Inflammatory macrophage (primary cell): ENCODE data around the gene KDM4B.
A peak's percentile ranks its signal among the peaks of the same experiment; 100 is the strongest.

Source experiments
- DNase-seq, 2 donors: peaks; one replicate each; pipeline ENCODE4 v3.0.0-alpha.2; 2020 to 2022

The KDM4B gene

GRCh38 chr19:5141129-5141849 lies 172.4 kb downstream of the KDM4B start:
- peak in 1 of 2 donors; percentile 32 for DNase-seq

DNA sequence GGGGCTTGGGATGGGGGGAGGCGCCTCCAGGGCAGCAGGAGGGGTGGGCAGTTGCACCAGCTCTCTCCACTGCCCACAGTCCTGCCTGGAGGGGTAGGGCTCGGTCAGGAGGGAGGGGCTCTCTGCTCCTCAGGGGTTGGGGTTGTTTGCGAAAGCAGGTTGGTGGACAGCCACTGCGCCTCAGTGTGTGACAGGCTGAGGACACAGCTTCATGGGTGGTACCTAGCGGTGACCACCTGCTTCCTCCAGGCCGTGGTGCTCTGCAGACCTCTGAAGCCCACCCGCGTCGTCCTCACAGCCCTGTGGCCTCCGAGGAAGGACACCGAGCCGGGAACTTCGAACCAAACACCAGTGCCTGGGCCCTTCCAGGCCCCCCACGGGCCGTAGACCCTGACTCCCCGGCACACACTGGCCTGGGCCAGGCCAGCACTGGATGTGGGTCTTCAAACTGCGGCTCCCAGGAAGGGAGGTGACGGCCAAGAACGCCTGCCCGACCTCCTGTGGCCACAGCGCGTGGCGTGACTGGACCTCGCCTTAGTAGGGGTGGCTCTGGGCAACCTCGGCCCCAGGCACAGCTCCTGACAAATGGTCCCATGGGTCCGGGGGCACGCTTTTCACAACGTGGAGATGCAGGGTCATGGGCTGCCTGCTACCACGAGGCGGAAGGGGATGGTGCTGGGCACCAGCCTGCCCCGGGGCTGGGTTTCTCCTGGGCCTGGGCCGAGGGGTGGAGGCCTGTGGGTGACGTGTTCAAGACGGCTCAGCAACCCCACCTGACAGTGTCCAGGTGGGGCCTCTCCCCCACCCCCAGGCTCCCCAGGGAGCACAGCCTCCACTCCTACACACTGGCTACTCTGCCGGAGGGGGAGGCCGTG lies 173.2 kb downstream of the KDM4B start:
- no peak for DNase-seq

DNA sequence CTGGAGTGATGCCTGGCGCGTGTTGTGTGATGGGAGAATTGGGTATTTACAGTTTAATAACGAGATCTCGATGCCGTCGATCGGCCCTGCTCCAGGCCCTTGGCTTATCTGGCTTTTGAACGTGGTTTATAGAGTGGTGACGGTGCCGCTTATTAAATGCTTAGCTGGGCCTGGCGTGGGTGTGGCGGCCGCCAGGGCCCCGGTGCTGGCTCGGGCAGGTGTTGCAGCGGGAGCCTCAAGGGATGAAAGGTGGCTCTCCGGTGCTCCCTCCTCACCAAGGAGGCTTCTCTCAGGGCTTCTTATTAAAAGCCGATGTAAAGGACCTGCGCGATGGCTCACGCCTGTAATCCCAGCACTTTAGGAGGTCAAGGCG lies 173.8 kb downstream of the KDM4B start:
- DNase-seq = no peak

- DNase-seq = no peak
These were observed 174.8 kb downstream of the KDM4B start for GRCh38 chr19:5143471-5144411.

DNA sequence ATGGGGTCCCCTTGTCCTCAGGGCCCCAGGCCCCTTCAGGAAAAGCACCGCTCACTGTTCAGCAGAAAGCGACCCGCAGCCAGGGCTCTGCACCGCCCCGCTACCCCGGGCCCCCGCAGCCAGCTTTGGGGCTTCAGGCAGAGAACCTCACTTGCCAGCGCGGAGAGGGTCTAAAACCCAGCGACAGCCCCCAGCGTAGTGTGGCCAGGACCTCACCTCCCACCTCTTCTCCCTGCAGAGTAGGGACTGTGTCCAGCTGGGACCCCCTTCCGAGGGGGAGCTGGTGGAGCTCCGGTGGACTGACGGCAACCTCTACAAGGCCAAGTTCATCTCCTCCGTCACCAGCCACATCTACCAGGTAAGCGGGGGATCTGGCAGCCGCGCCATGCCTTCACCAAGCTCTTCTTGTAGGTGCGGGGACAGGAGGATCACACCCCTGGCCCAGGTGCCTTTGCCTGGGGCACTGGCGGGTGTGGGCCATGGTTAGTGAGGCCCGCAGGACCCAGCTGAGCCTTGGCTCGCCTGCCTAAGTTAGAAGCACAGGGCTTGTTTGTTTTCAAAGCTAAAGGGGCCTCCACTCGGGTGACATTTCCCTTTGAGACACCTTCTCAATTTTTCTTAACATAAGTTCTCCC lies 175.7 kb downstream of the KDM4B start:
- no peak for DNase-seq

DNA sequence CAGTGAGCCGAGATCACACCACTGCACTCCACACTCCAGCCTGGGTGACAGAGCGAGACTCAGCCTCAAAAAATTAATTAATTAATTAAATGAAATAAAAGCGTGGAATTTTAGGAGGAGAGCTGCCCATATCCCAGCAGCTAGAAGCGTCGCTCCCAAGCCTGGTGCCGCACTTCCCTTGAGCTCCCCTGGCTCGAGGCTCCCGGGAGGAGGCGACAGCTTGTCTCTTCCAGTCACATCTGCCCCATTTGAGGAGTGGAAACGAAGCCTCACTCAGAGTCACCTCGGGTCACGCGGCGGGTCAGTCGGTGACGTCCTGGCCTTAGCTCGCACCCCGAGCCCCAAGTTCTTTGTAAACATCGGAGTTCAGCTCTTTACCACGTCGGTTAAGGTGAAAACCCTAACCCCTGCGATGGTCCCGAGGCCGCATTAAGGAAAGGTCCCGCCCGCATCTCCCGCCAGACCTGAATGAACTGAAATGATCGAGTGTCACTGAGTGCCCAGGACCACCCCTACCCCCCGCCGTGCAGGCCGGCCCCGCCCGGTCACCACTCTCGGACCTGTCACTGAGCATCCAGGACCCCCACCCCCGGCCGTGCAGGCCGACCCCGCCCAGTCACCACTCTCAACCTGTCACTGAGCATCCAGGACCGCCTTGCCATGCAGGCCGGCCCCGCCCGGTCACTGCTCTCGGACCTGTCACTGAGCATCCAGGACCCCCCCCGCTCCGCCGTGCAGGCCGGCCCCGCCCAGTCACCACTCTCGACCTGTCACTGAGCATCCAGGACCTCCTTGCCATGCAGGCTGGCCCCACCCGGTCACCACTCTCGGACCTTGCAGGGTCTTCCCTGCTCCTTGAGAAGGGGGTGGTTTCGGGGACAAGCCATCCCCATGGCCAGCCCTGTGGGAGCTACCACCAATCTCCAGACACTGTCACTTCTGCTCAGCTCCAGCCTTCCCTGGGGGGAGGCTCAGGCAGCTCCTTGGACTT lies 176.9 kb downstream of the KDM4B start:
- DNase-seq = no peak

- no peak for DNase-seq
These were observed 178.4 kb downstream of the KDM4B start for GRCh38 chr19:5147074-5147977.

GRCh38 chr19:5147978-5148793 lies 179.3 kb downstream of the KDM4B start:
- DNase-seq = no peak

- no peak for DNase-seq
These were observed 179.9 kb downstream of the KDM4B start for GRCh38 chr19:5148794-5149190.

DNA sequence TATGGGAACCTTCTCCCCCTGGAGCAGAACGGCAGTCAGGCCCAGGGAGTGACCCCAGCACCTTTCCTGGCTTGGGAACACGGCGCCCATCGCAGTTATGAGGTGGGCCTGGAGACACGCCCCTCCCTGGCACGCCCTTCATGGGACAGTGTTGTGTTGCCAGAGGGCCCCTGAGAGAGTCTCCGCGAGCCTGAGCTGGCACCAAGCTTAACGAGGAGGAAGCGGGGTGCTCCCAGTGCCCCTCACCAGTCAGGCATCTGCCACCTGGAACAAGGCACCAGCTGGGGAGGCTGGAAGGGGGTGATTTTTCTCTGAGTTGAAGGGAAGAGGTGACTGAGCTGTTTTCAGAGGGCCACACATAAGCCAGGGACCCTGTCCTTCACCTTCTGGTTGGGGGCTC lies 180.6 kb downstream of the KDM4B start:
- no peak for DNase-seq

GRCh38 chr19:5149932-5150901 lies 181.3 kb downstream of the KDM4B start:
- DNase-seq = no peak

- DNase-seq = no peak
These were observed 182.2 kb downstream of the KDM4B start for GRCh38 chr19:5150902-5151741.

- no peak for DNase-seq
These were observed 183.3 kb downstream of the KDM4B start for GRCh38 chr19:5152013-5152763.

DNA sequence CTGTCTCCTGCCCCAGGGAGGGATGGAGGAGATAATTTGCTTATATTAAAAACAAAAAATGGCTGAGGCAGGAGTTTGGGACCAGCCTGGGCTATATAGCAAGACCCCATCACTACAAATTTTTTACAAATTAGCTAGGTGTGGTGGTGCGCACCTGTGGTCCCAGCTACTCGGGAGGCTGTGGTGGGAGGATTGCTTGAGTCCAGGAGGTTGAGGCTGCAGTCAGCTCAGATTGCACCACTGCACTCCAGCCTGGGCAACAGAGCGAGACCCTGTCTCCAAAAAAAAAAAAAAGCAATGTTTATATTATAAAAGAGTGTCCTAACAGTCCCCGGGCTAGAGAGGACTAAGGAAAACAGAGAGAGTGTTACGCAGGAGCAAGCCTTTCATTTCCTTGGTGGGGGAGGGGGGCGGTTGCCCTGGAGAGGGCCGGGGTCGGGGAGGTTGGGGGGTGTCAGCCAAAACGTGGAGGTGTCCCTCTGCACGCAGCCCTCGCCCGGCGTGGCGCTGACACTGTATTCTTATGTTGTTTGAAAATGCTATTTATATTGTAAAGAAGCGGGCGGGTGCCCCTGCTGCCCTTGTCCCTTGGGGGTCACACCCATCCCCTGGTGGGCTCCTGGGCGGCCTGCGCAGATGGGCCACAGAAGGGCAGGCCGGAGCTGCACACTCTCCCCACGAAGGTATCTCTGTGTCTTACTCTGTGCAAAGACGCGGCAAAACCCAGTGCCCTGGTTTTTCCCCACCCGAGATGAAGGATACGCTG lies 184.0 kb downstream of the KDM4B start:
- DNase-seq = no peak

- DNase-seq = no peak
These were observed 184.8 kb downstream of the KDM4B start for GRCh38 chr19:5153601-5154128.
